B cell (primary cell): ENCODE measurements around the gene GPR25. TPM values are rescaled to one million over a fixed set of nuclear protein-coding genes. Genes with fewer than 3 reads are reported as not detected.

ENCODE experiments used
- ATAC-seq: fragments of 200-7000 bp; cut with Tn5 transposase; one replicate; pipeline ENCODE4 v1.10.0; 2021; ENCODE audit warnings: low read depth, mild to moderate bottlenecking, moderate number of reproducible peaks, moderate library complexity
- CTCF ChIA-PET: fragments of 350-600 bp; sonication (Branson Sonifier 250); formaldehyde crosslinking; loops from one replicate; lab custom pipeline; 2021; ENCODE audit warnings: antibody characterized with exemption, inconsistent platforms; lab: Charles Lee
- POLR2A ChIA-PET: fragments of 350-600 bp; sonication (Branson Sonifier 250); formaldehyde crosslinking; loops from one replicate; lab custom pipeline; 2021; ENCODE audit warnings: antibody characterized with exemption; lab: Charles Lee
- DNase-seq: peaks from one replicate; pipeline ENCODE4 v3.0.0; 2013
- H2AFZ ChIP-seq: 2 replicates; pipeline ENCODE4 v1.6.1; 2012; ENCODE audit warnings: mild to moderate bottlenecking, low read depth, low read length; ENCODE audit not compliant: insufficient read depth, poor library complexity, severe bottlenecking
- H3K27ac ChIP-seq, 2 donors: 1 replicate in 1 of 2; 2 replicates in 1 of 2; pipeline ENCODE4 v1.5.1; 2012 to 2013; ENCODE audit warnings: low read length in 2 of 2, mild to moderate bottlenecking in 2 of 2, moderate library complexity in 1 of 2
- H3K27me3 ChIP-seq, 4 experiments: fragments of 200-600 bp in 1 of 4; sonication (generic) in 1 of 4; replicated peaks in 1 of 4; 1 replicate in 2 of 4; 2 replicates in 2 of 4; pipeline versions ENCODE4 v1.6.1 to v1.7.0; 2013 to 2016; ENCODE audit warnings: low read length in 3 of 4, mild to moderate bottlenecking in 2 of 4, mixed read lengths in 1 of 4, moderate library complexity in 1 of 4; ENCODE audit not compliant: insufficient read depth in 4 of 4, control insufficient read depth in 3 of 4; ENCODE audit errors: control extremely low read depth in 1 of 4
- H3K36me3 ChIP-seq, 2 experiments: replicated peaks in 1 of 2; 1 replicate in 1 of 2; 2 replicates in 1 of 2; pipeline versions ENCODE4 v1.6.1 to v1.7.1; 2013; ENCODE audit warnings: low read length in 1 of 2; ENCODE audit not compliant: insufficient read depth in 2 of 2, control insufficient read depth in 1 of 2; ENCODE audit errors: control extremely low read depth in 1 of 2, extremely low read depth in 1 of 2
- H3K4me1 ChIP-seq, 2 donors: fragments of 200-600 bp in 1 of 2; sonication (generic) in 1 of 2; 1 replicate in 1 of 2; 2 replicates in 1 of 2; pipeline versions ENCODE4 v1.5.1 to v1.6.1; 2013 to 2017; ENCODE audit warnings: low read length in 2 of 2; ENCODE audit not compliant: control insufficient read depth in 2 of 2, insufficient read depth in 2 of 2
- H3K4me2 ChIP-seq: replicated peaks from 2 replicates; pipeline ENCODE3; 2012; ENCODE audit warnings: mild to moderate bottlenecking, low read depth, low read length; ENCODE audit not compliant: poor library complexity, severe bottlenecking
- H3K4me3 ChIP-seq, 5 experiments: fragments of 200-600 bp in 1 of 5; sonication (generic) in 1 of 5; 1 replicate in 3 of 5; 2 replicates in 2 of 5; pipeline versions ENCODE4 v1.5.1 to v1.7.0; 2011 to 2016; ENCODE audit warnings: low read length in 4 of 5, mild to moderate bottlenecking in 4 of 5, low read depth in 2 of 5, control low read depth in 1 of 5, moderate library complexity in 1 of 5; ENCODE audit not compliant: insufficient read depth in 1 of 5; ENCODE audit errors: control extremely low read depth in 1 of 5, extremely low read depth in 1 of 5
- H3K79me2 ChIP-seq: fragments of 200-600 bp; sonication (generic); one replicate; pipeline ENCODE4 v1.6.0; 2016; ENCODE audit warnings: low read length; ENCODE audit not compliant: control insufficient read depth, insufficient read depth
- H3K9ac ChIP-seq: fragments of 200-600 bp; sonication (generic); 2 replicates; pipeline ENCODE4 v1.6.1; 2017; ENCODE audit warnings: mild to moderate bottlenecking, low read length, moderate library complexity
- H3K9me3 ChIP-seq, 3 donors: one replicate each; pipeline versions ENCODE4 v1.6.1 to v1.7.1; 2013; ENCODE audit warnings: low read length in 2 of 3; ENCODE audit not compliant: control insufficient read depth in 2 of 3, insufficient read depth in 1 of 3; ENCODE audit errors: control extremely low read depth in 1 of 3
- H4K20me1 ChIP-seq: 2 replicates; pipeline ENCODE4 v1.6.0; 2012; ENCODE audit warnings: mild to moderate bottlenecking, low read length; ENCODE audit not compliant: insufficient read depth, control insufficient read depth, poor library complexity, severe bottlenecking
- H3K27ac Mint-ChIP-seq: one replicate; pipeline ENCODE4 v1.8.0; 2021; ENCODE audit warnings: mixed read lengths
- H3K27me3 Mint-ChIP-seq: one replicate; pipeline ENCODE4 v1.8.0; 2021; ENCODE audit warnings: mixed read lengths
- H3K4me1 Mint-ChIP-seq: one replicate; pipeline ENCODE4 v1.8.0; 2021; ENCODE audit warnings: mixed read lengths
- H3K4me3 Mint-ChIP-seq: one replicate; pipeline ENCODE4 v1.8.0; 2021; ENCODE audit warnings: mixed read lengths
- H3K9me3 Mint-ChIP-seq: one replicate; pipeline ENCODE4 v1.8.0; 2022; ENCODE audit warnings: mixed read lengths; ENCODE audit not compliant: insufficient read depth
- EZH2 ChIP-seq: IDR thresholded peaks from 2 replicates; pipeline ENCODE4 v1.6.1; 2012; ENCODE audit warnings: borderline replicate concordance, low read depth, mild to moderate bottlenecking, moderate library complexity, low read length; ENCODE audit not compliant: insufficient read depth, poor library complexity, severe bottlenecking
- WGBS: methylation state at CpG from one replicate; pipeline ENCODE4 v1.1.5; 2013; ENCODE audit warnings: missing lambda C conversion rate; ENCODE audit not compliant: insufficient coverage; 5-methylcytosine and 5-hydroxymethylcytosine counted together
- intact Hi-C: fragments of 100-400 bp; cut with micrococcal nuclease; formaldehyde crosslinking; loops from one replicate; pipeline ENCODE4 v1.10.0; 2022
- polyA plus RNA-seq: library from polyadenylated mRNA; depleted of rRNA; stranded (reverse); fragments of >200 nt; gene quantifications from 2 replicates; pipeline ENCODE4 v1.2.3, GENCODE V29; 2012
- total RNA-seq, 2 donors: library from RNA; stranded (reverse); fragments of 120-200 nt in 1 of 2; gene quantifications; 1 replicate in 1 of 2; 2 replicates in 1 of 2; pipeline versions ENCODE4 v1.2.3 to v1.2.4, GENCODE V29; 2013 to 2022
- TF ChIP-seq, protein P1 (sequence below): fragments of 200-600 bp; IDR thresholded peaks from one replicate; pipeline ENCODE4 v1.8.0; 2022; ENCODE audit warnings: antibody characterized with exemption, mild to moderate bottlenecking

The GPR25 gene
- total and polyA plus RNA-seq, 2 donors (not counting 1 experiment from before 2014, with no cell fraction given) = 1.8 to 3.1 TPM

DNA sequence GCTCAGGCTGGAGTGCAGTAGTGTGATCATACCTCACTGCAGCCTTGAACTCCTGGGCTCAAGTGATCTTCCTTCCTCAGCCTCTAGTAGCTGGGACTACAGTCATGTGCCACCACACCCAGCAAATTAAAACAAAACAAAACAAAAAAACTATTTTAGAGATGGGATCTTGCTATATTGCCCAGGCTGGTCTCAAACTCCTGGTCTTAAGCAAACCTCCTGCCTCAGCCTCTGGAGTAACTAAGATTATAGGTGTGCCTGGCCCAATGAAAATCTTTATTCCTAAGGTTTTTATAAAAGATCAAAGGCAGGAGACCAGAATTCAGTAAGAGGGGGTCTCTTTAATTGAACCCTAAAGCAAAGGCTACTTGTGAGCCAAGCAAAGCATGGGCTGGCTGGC lies 32.0 kb downstream of the GPR25 start:
- H2AFZ ChIP-seq = no peak overlapping the region
- no peaks in the 10 kb centered on the region for H3K27me3 Mint-ChIP-seq
- no peaks in the 10 kb centered on the region for H4K20me1 ChIP-seq
- DNase-seq (no peak), ATAC-seq (no peak)
- H3K4me2 ChIP-seq = no peak overlapping the region
- no peak overlapping the region for H3K27ac Mint-ChIP-seq
- no peaks in the 10 kb centered on the region for H3K36me3 ChIP-seq
- H3K27ac ChIP-seq = no peak overlapping the region
- H3K79me2 ChIP-seq = no peaks in the 10 kb centered on the region
- no peak overlapping the region for H3K4me3 ChIP-seq
- no peak overlapping the region for H3K9ac ChIP-seq
- intact Hi-C loops = no loop called here
- ChIA-PET CTCF (no interaction called here), POLR2A (no interaction called here)
- H3K4me3 Mint-ChIP-seq = no peak overlapping the region
- peaks cover 6% of the 10 kb centered on the region for H3K4me1 Mint-ChIP-seq
- H3K9me3 ChIP-seq = no peaks in the 10 kb centered on the region
- H3K27me3 ChIP-seq = no peaks in the 10 kb centered on the region
- TF ChIP-seq, protein P1, sequence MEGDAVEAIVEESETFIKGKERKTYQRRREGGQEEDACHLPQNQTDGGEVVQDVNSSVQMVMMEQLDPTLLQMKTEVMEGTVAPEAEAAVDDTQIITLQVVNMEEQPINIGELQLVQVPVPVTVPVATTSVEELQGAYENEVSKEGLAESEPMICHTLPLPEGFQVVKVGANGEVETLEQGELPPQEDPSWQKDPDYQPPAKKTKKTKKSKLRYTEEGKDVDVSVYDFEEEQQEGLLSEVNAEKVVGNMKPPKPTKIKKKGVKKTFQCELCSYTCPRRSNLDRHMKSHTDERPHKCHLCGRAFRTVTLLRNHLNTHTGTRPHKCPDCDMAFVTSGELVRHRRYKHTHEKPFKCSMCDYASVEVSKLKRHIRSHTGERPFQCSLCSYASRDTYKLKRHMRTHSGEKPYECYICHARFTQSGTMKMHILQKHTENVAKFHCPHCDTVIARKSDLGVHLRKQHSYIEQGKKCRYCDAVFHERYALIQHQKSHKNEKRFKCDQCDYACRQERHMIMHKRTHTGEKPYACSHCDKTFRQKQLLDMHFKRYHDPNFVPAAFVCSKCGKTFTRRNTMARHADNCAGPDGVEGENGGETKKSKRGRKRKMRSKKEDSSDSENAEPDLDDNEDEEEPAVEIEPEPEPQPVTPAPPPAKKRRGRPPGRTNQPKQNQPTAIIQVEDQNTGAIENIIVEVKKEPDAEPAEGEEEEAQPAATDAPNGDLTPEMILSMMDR = no peak
- TF ChIP-seq EZH2 = no peak
- no peaks in the 10 kb centered on the region for H3K9me3 Mint-ChIP-seq
- peaks cover 0 to 6% of the 10 kb centered on the region in 2 donors for H3K4me1 ChIP-seq

DNA sequence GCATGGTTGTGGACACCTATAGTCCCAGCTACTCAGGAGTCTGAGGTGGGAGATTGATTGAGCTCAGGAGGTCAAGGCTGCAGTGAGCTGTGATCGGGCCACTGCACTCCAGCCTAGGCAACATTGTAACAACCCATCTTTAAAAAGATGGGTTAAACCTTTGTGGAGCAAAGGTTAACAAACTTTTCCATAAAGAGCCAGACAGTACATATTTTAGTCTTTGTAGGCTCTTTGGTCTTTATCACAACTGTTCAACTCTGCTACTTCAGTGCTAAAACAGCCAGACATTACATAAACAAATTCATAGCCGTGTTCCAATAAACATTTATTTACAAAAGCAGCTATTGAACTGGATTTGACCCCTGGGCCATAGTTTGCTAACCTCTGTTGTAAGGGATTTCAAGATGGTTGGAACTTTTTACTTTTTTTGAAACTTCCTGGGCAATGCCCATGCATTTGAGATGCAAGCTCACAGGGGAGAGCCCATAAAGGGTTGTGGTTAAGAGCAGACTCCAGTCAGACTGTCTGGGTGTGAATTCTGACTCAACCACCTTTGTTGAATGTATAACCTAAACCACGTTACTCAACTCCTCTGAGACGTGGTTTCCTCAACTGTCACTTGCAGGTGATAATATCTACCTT lies 32.8 kb downstream of the GPR25 start:
- Histone ChIP-seq H3K4me3 (no peak overlapping the region), H3K79me2 (no peaks in the 10 kb centered on the region), H3K9ac (no peak overlapping the region), H3K4me2 (no peak overlapping the region), H2AFZ (no peak overlapping the region), H3K4me1 (peaks cover 0 to 6% of the 10 kb centered on the region in 2 donors), H3K36me3 (no peaks in the 10 kb centered on the region), H3K27me3 (no peaks in the 10 kb centered on the region), H3K9me3 (no peaks in the 10 kb centered on the region), H4K20me1 (no peaks in the 10 kb centered on the region), H3K27ac (no peak overlapping the region)
- no peak for ATAC-seq
- intact Hi-C loops = no loop called here
- WGBS = no CpG with 5 or more reads among the region's 4 CpGs
- Mint-ChIP-seq H3K4me3 (no peak overlapping the region), H3K9me3 (no peaks in the 10 kb centered on the region), H3K4me1 (peaks cover 6% of the 10 kb centered on the region), H3K27me3 (no peaks in the 10 kb centered on the region), H3K27ac (no peak overlapping the region)
- no peak for DNase-seq
- TF ChIP-seq, protein P1 = no peak
- TF ChIP-seq EZH2 = no peak
- CTCF ChIA-PET = interaction anchor here (1.9 kb wide), 1 partner anchor 9 kb away, joined by 3 read pairs; no protein-coding TSS in a partner anchor
- POLR2A ChIA-PET = no interaction called here
